ENCODE measurements around the gene EXPH5. TPM values are rescaled to one million over a fixed set of nuclear protein-coding genes. Genes with fewer than 3 reads are reported as not detected.
A peak's percentile ranks its signal among the peaks of the same experiment; 100 is the strongest.

Gene EXPH5
- total RNA-seq, 1 experiment from 2014 or later: 18.1 TPM

GRCh38 chr11:108508653-108509593 is 84.6 kb downstream of the EXPH5 start:
- Histone ChIP-seq H3K4me1 (peaks cover 8% of the 10 kb centered on the region), H3K27me3 (replicated peaks; ENCODE audit: control insufficient read depth, insufficient read depth, low read length) (no peaks in the 10 kb centered on the region), H3K9me3 (no peaks in the 10 kb centered on the region), H3K36me3 (ENCODE audit: control insufficient read depth, insufficient read depth, low read length) (no peaks in the 10 kb centered on the region), H3K4me3 (ENCODE audit: low read depth, low read length) (no peak overlapping the region)
- CTCF ChIA-PET: no interaction called here
- H3K27ac Mint-ChIP-seq (ENCODE audit: unreplicated experiment): no peak overlapping the region
- DNase-seq: no peak
- no TSS peak for BruUV-seq (replicated peaks)
- H3K4me3 Mint-ChIP-seq (ENCODE audit: unreplicated experiment): no peak overlapping the region
- no peaks in the 10 kb centered on the region for H3K27me3 Mint-ChIP-seq (ENCODE audit: insufficient read depth, unreplicated experiment)
- TF ChIP-seq CTCF (IDR thresholded peaks at IDR 0.05; ENCODE audit: insufficient read depth in 1 of 2, low read depth in 1 of 2, low read length in 1 of 2, severe bottlenecking in 1 of 2, unreplicated experiment in 1 of 2): no peak
- H3K9me3 Mint-ChIP-seq (ENCODE audit: unreplicated experiment): no peaks in the 10 kb centered on the region
- H3K4me1 Mint-ChIP-seq (ENCODE audit: low read depth, unreplicated experiment): peaks cover 20% of the 10 kb centered on the region
- peaks cover 29% of the 10 kb centered on the region for H3K36me3 Mint-ChIP-seq (ENCODE audit: insufficient read depth, unreplicated experiment)
- intact Hi-C loops (cut with micrococcal nuclease; ENCODE audit: unreplicated experiment): no loop called here
- POLR2A ChIA-PET: interaction anchor here (0.6 kb wide), 1 partner anchor 263 kb away, joined by 4 read pairs; no protein-coding TSS in a partner anchor

DNA sequence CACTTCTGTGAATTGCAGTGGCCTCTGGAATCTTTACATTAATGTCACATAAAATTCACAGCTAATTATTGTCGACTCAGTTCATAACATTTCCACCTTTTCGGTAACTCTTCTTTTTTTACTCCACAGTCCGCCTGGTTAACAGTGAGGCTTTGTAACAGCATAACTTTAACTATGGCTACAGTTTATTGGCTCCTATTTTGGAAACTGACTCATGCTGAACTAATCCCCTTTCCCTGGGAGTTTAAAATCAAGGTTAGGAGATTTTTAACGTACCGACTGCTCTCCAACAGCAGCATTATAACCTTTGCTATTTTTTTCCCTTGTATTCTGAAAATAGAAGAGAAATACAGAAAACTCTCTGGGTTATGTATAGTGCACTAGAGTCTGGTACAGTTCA is 92.2 kb downstream of the EXPH5 start:
- intact Hi-C loops (cut with micrococcal nuclease; ENCODE audit: unreplicated experiment): loop anchor here (5.0 kb wide), 1 partner anchor 384 kb away; no protein-coding TSS in a partner anchor
- Mint-ChIP-seq H3K4me1 (ENCODE audit: low read depth, unreplicated experiment) (peaks cover 43% of the 10 kb centered on the region), H3K27me3 (ENCODE audit: insufficient read depth, unreplicated experiment) (no peaks in the 10 kb centered on the region), H3K9me3 (ENCODE audit: unreplicated experiment) (no peaks in the 10 kb centered on the region), H3K36me3 (ENCODE audit: insufficient read depth, unreplicated experiment) (peaks cover 31% of the 10 kb centered on the region), H3K27ac (ENCODE audit: unreplicated experiment) (peak overlapping the region; percentile 19), H3K4me3 (ENCODE audit: unreplicated experiment) (no peak overlapping the region)
- Histone ChIP-seq H3K27me3 (replicated peaks; ENCODE audit: control insufficient read depth, insufficient read depth, low read length) (no peaks in the 10 kb centered on the region), H3K36me3 (ENCODE audit: control insufficient read depth, insufficient read depth, low read length) (no peaks in the 10 kb centered on the region), H3K4me1 (peaks cover 35% of the 10 kb centered on the region), H3K4me3 (ENCODE audit: low read depth, low read length) (no peak overlapping the region), H3K9me3 (no peaks in the 10 kb centered on the region)
- ChIA-PET POLR2A (interaction anchor here (1.4 kb wide), 1 partner anchor 92 kb away, joined by 4 read pairs; the partner anchor contains the start of gene EXPH5), CTCF (no interaction called here)
- no peak for DNase-seq
- no TSS peak for BruUV-seq (replicated peaks)
- TF ChIP-seq CTCF (IDR thresholded peaks at IDR 0.05; ENCODE audit: insufficient read depth in 1 of 2, low read depth in 1 of 2, low read length in 1 of 2, severe bottlenecking in 1 of 2, unreplicated experiment in 1 of 2): no peak

- H3K9me3 ChIP-seq: no peaks in the 10 kb centered on the region
- no TSS peak for BruUV-seq (replicated peaks)
- Mint-ChIP-seq H3K9me3 (ENCODE audit: unreplicated experiment) (no peaks in the 10 kb centered on the region), H3K36me3 (ENCODE audit: insufficient read depth, unreplicated experiment) (peaks cover 31% of the 10 kb centered on the region), H3K27me3 (ENCODE audit: insufficient read depth, unreplicated experiment) (no peaks in the 10 kb centered on the region), H3K4me3 (ENCODE audit: unreplicated experiment) (peak overlapping the region; percentile 92), H3K27ac (ENCODE audit: unreplicated experiment) (peak overlapping the region; percentile 19), H3K4me1 (ENCODE audit: low read depth, unreplicated experiment) (peaks cover 49% of the 10 kb centered on the region)
- peaks cover 37% of the 10 kb centered on the region for H3K4me1 ChIP-seq
- no peaks in the 10 kb centered on the region for H3K27me3 ChIP-seq (replicated peaks; ENCODE audit: control insufficient read depth, insufficient read depth, low read length)
- intact Hi-C loops (cut with micrococcal nuclease; ENCODE audit: unreplicated experiment): loop anchor here (5.0 kb wide), 1 partner anchor 383 kb away; no protein-coding TSS in a partner anchor
- peak; percentile 69 to 70 for DNase-seq
- TF ChIP-seq CTCF (IDR thresholded peaks at IDR 0.05; ENCODE audit: insufficient read depth in 1 of 2, low read depth in 1 of 2, low read length in 1 of 2, severe bottlenecking in 1 of 2, unreplicated experiment in 1 of 2): no peak
- no peak overlapping the region for H3K4me3 ChIP-seq (ENCODE audit: low read depth, low read length)
- no peaks in the 10 kb centered on the region for H3K36me3 ChIP-seq (ENCODE audit: control insufficient read depth, insufficient read depth, low read length)
- ChIA-PET POLR2A (interaction anchor here (0.5 to 1.4 kb wide), 4 partner anchors 10 to 93 kb away, joined by 3 to 4 read pairs (median 3); partner anchors contain the start of gene EXPH5), CTCF (no interaction called here)
Measured at GRCh38 chr11:108500721-108501120, 92.8 kb downstream of the EXPH5 start.

All from Caco-2 (cell line).